ENCODE measurements around the gene MOB3B. TPM values are rescaled to one million over a fixed set of nuclear protein-coding genes. Genes with fewer than 3 reads are reported as not detected.

The MOB3B gene
- total RNA-seq, 1 donor from 2014 or later: 11.0 TPM

GRCh38 chr9:27340961-27341511 lies 188.6 kb downstream of the MOB3B start:
- Histone ChIP-seq H3K27ac (peak overlapping the region; percentile 73), H3K36me3 (no peaks in the 10 kb centered on the region), H3K4me1 (peaks cover 52% of the 10 kb centered on the region), H3K27me3 (no peaks in the 10 kb centered on the region), H3K9me3 (no peaks in the 10 kb centered on the region), H3K4me3 (no peak overlapping the region)
- no peak for DNase-seq (ENCODE audit: extremely low spot score in 2 of 2)
- intact Hi-C loops (cut with DNase I): no loop called here
- TF ChIP-seq POLR2AphosphoS5 (IDR thresholded peaks at IDR 0.05; ENCODE audit: insufficient read depth in 1 of 2, low read depth in 1 of 2): no peak

GRCh38 chr9:27340285-27340674 lies 189.3 kb downstream of the MOB3B start:
- Histone ChIP-seq H3K4me1 (peaks cover 52% of the 10 kb centered on the region), H3K27me3 (no peaks in the 10 kb centered on the region), H3K36me3 (no peaks in the 10 kb centered on the region), H3K27ac (peak overlapping the region; percentile 73), H3K4me3 (no peak overlapping the region), H3K9me3 (no peaks in the 10 kb centered on the region)
- TF ChIP-seq POLR2A (IDR thresholded peaks at IDR 0.05) (no peak), CTCF (IDR thresholded peaks at IDR 0.05) (no peak)
- intact Hi-C loops (cut with DNase I): no loop called here
- no peak for DNase-seq (ENCODE audit: extremely low spot score in 2 of 2)

- no peaks in the 10 kb centered on the region for H3K36me3 ChIP-seq
- H3K4me3 ChIP-seq: no peak overlapping the region
- no peaks in the 10 kb centered on the region for H3K9me3 ChIP-seq
- intact Hi-C loops (cut with DNase I): loop anchor here (5.0 kb wide), 1 partner anchor 203 kb away; no protein-coding TSS in a partner anchor
- DNase-seq (ENCODE audit: extremely low spot score in 2 of 2): no peak
- H3K27ac ChIP-seq: peak overlapping the region; percentile 73
- H3K4me1 ChIP-seq: peaks cover 52% of the 10 kb centered on the region
- TF ChIP-seq CTCF (IDR thresholded peaks at IDR 0.05): no peak
- no peak for TF ChIP-seq POLR2AphosphoS5 (IDR thresholded peaks at IDR 0.05; ENCODE audit: insufficient read depth in 1 of 2, low read depth in 1 of 2)
- no peak for TF ChIP-seq POLR2A (IDR thresholded peaks at IDR 0.05)
- no peaks in the 10 kb centered on the region for H3K27me3 ChIP-seq
Observed at GRCh38 chr9:27339661-27340284, 189.8 kb downstream of the MOB3B start.

GRCh38 chr9:27338527-27338903 lies 191.1 kb downstream of the MOB3B start:
- TF ChIP-seq POLR2A (IDR thresholded peaks at IDR 0.05): no peak
- no peak for TF ChIP-seq POLR2AphosphoS5 (IDR thresholded peaks at IDR 0.05; ENCODE audit: insufficient read depth in 1 of 2, low read depth in 1 of 2)
- no peak for TF ChIP-seq CTCF (IDR thresholded peaks at IDR 0.05)
- Histone ChIP-seq H3K4me3 (no peak overlapping the region), H3K4me1 (peaks cover 54% of the 10 kb centered on the region), H3K9me3 (no peaks in the 10 kb centered on the region), H3K36me3 (no peaks in the 10 kb centered on the region), H3K27ac (peak overlapping the region; percentile 73), H3K27me3 (no peaks in the 10 kb centered on the region)
- DNase-seq (ENCODE audit: extremely low spot score in 2 of 2): no peak
- intact Hi-C loops (cut with DNase I): loop anchor here (5.0 kb wide), 1 partner anchor 204 kb away; no protein-coding TSS in a partner anchor

- Histone ChIP-seq H3K4me1 (peaks cover 57% of the 10 kb centered on the region), H3K9me3 (no peaks in the 10 kb centered on the region), H3K27ac (peak overlapping the region; percentile 73), H3K27me3 (no peaks in the 10 kb centered on the region), H3K36me3 (no peaks in the 10 kb centered on the region), H3K4me3 (no peak overlapping the region)
- TF ChIP-seq POLR2AphosphoS5 (IDR thresholded peaks at IDR 0.05; ENCODE audit: insufficient read depth in 1 of 2, low read depth in 1 of 2) (no peak), CTCF (IDR thresholded peaks at IDR 0.05) (no peak), POLR2A (IDR thresholded peaks at IDR 0.05) (no peak)
- DNase-seq (ENCODE audit: extremely low spot score in 2 of 2): no peak
- intact Hi-C loops (cut with DNase I): loop anchor here (5.0 kb wide), 1 partner anchor 204 kb away; no protein-coding TSS in a partner anchor
Observed at GRCh38 chr9:27337833-27338526, 191.6 kb downstream of the MOB3B start.

Data from vagina (tissue), 2 donors.